UCSD-AML1 (cell line): ENCODE data around the gene ZNF418.

Source experiments
- DNase-seq: peaks from one replicate; lab custom pipeline; 2025; ENCODE audit not compliant: unreplicated experiment; lab: John Stamatoyannopoulos, UW

The ZNF418 gene

GRCh38 chr19:57934820-57935665 lies at the start of gene ZNF418:
TSS of gene ZNF418 (minus strand) at chr19:57935402. CDS start at chr19:57933822, 1,580 bp downstream.
- no peak for DNase-seq

GRCh38 chr19:57978586-57979289 lies 43.5 kb upstream of the ZNF418 start:
- DNase-seq = no peak

GRCh38 chr19:57974434-57974833 lies 39.2 kb upstream of the ZNF418 start, which contains the start of gene C19orf18:
TSS of gene C19orf18 (minus strand) at chr19:57974534. CDS start at chr19:57974432, 102 bp downstream.
- DNase-seq = no peak

GRCh38 chr19:57964761-57965160 lies 29.6 kb upstream of the ZNF418 start:
- DNase-seq = no peak

- no peak for DNase-seq
These were observed 26.6 kb upstream of the ZNF418 start for GRCh38 chr19:57961785-57962184.

GRCh38 chr19:57954996-57955395 lies 19.8 kb upstream of the ZNF418 start:
- no peak for DNase-seq

- DNase-seq = no peak
These were observed 14.5 kb upstream of the ZNF418 start for GRCh38 chr19:57949702-57950101.

- DNase-seq = no peak
These were observed 14.1 kb upstream of the ZNF418 start for GRCh38 chr19:57949296-57949695.

- DNase-seq = peak; percentile 94
These were observed 12.4 kb upstream of the ZNF418 start, which contains the start of gene ZNF256 for GRCh38 chr19:57947419-57948134. TSS of gene ZNF256 (minus strand) at chr19:57947706. CDS start at chr19:57947474, 232 bp downstream.

GRCh38 chr19:57947088-57947418 lies 11.9 kb upstream of the ZNF418 start:
- no peak for DNase-seq

- DNase-seq = no peak
These were observed 11.1 kb upstream of the ZNF418 start for GRCh38 chr19:57946316-57946715.

GRCh38 chr19:57941593-57941992 lies 6.4 kb upstream of the ZNF418 start:
- no peak for DNase-seq

- DNase-seq = no peak
These were observed 529 bp upstream of the ZNF418 start for GRCh38 chr19:57935731-57936130.

- DNase-seq = no peak
These were observed 7.6 kb downstream of the ZNF418 start for GRCh38 chr19:57927587-57927986.

- DNase-seq = peak; percentile 80
These were observed 18.8 kb downstream of the ZNF418 start, which contains the start of gene ZNF417 for GRCh38 chr19:57916168-57916995. TSS of gene ZNF417 (minus strand) at chr19:57916592. CDS start at chr19:57916411, 181 bp downstream.

- DNase-seq = no peak
These were observed 20.7 kb downstream of the ZNF418 start for GRCh38 chr19:57914531-57914930.

GRCh38 chr19:57907394-57907793 lies 27.8 kb downstream of the ZNF418 start:
- no peak for DNase-seq

- DNase-seq = no peak
These were observed 29.9 kb downstream of the ZNF418 start for GRCh38 chr19:57905258-57905657.

GRCh38 chr19:57903618-57904184 lies 31.5 kb downstream of the ZNF418 start:
- no peak for DNase-seq

- DNase-seq = no peak
These were observed 34.9 kb downstream of the ZNF418 start for GRCh38 chr19:57900311-57900710.
